ENCODE measurements around the gene MAG. TPM values are rescaled to one million over a fixed set of nuclear protein-coding genes. Genes with fewer than 3 reads are reported as not detected.

Gene MAG
- total and polyA plus RNA-seq, 2 of the 13 experiments (the other 11 are each of a cell fraction or from before 2014, with no cell fraction given): 0.20 to 1.3 TPM

- no peak for FAIRE-seq
- in situ Hi-C loops (cut with HindIII; ENCODE audit: extremely low pct_ligation_motif_present, low pct_unique_long_range_greater_than_20kb): loop anchor here (5.0 kb wide), 1 partner anchor 117 kb away; no protein-coding TSS in a partner anchor
Measured at GRCh38 chr19:35350591-35350990, 58.6 kb downstream of the MAG start.

More at GRCh38 chr19:35350591-35350990, 58.6 kb downstream of the MAG start:
- H2AFZ ChIP-seq (ENCODE audit: low read length): no peak overlapping the region
- H3K79me2 ChIP-seq (ENCODE audit: insufficient read depth, low read length): no peaks in the 10 kb centered on the region
- DNase-seq (ENCODE audit: low spot score) (no peak), ATAC-seq (no peak)
- 75% methylated on average over 6 of the region's 7 CpGs for WGBS (ENCODE audit: low lambda C conversion rate)
- no peaks in the 10 kb centered on the region for H4K20me1 ChIP-seq (ENCODE audit: insufficient read depth, low read length)
- POLR2A ChIA-PET: no interaction called here
- no peak overlapping the region for H3K4me2 ChIP-seq (ENCODE audit: low read depth, low read length)
- no peak overlapping the region for H3K9ac ChIP-seq (ENCODE audit: insufficient read depth, low read depth, low read length)
- no peaks in the 10 kb centered on the region for H3K36me3 ChIP-seq (replicated peaks in 1 of 2; ENCODE audit: control insufficient read depth in 1 of 2, insufficient read depth in 2 of 2, low read length in 2 of 2)
- 0 out of 5 replicates have a peak, but pooled peaks cover 0 to 1% of the 10 kb centered on the region in 2 experiments for H3K27me3 ChIP-seq (ENCODE audit: control insufficient read depth in 1 of 2, insufficient read depth in 2 of 2, low read length in 2 of 2)
- TF ChIP-seq, protein P1, sequence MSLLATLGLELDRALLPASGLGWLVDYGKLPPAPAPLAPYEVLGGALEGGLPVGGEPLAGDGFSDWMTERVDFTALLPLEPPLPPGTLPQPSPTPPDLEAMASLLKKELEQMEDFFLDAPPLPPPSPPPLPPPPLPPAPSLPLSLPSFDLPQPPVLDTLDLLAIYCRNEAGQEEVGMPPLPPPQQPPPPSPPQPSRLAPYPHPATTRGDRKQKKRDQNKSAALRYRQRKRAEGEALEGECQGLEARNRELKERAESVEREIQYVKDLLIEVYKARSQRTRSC (CRISPR knock-in tag; IDR thresholded peaks at IDR 0.05; ENCODE audit: low read depth): no peak
- no peak for TF ChIP-seq THAP7 (CRISPR knock-in tag; IDR thresholded peaks at IDR 0.05)
- no peak for TF ChIP-seq HOXA5 (CRISPR knock-in tag; IDR thresholded peaks at IDR 0.05)
- TF ChIP-seq ZBTB14 (CRISPR knock-in tag; IDR thresholded peaks at IDR 0.05): no peak
- no peak for TF ChIP-seq AKAP8 (CRISPR knock-in tag; IDR thresholded peaks at IDR 0.05)
- TF ChIP-seq ZNF432 (CRISPR knock-in tag; IDR thresholded peaks at IDR 0.05; ENCODE audit: borderline replicate concordance): no peak
- TF ChIP-seq ZNF468 (CRISPR knock-in tag; IDR thresholded peaks at IDR 0.05): no peak
- CTCF ChIA-PET (ENCODE audit: low intra/inter-chr PET ratio, low total read pairs): no interaction called here
- no TSS peak for BruUV-seq (replicated peaks)
- H3K27ac ChIP-seq (ENCODE audit: extremely low read length, insufficient read depth, low read length): no peak overlapping the region
- H3K9me3 ChIP-seq (ENCODE audit: low read length): no peaks in the 10 kb centered on the region
- intact Hi-C loops (cut with micrococcal nuclease; ENCODE audit: unreplicated experiment): loop anchor here (5.0 kb wide), 1 partner anchor 47 kb away; no protein-coding TSS in a partner anchor
- H3K4me1 ChIP-seq (ENCODE audit: insufficient read depth, low read length): peaks cover 67% of the 10 kb centered on the region
- H3K4me3 ChIP-seq (replicated peaks in 1 of 3; ENCODE audit: insufficient read depth in 1 of 3, low read depth in 2 of 3, low read length in 3 of 3): no peak overlapping the region
